ENCODE results near the gene FBN1. TPM values are rescaled to one million over a fixed set of nuclear protein-coding genes. Genes with fewer than 3 reads are reported as not detected.

Gene FBN1
- total RNA-seq, 1 experiment from 2014 or later: 1.1 TPM

DNA sequence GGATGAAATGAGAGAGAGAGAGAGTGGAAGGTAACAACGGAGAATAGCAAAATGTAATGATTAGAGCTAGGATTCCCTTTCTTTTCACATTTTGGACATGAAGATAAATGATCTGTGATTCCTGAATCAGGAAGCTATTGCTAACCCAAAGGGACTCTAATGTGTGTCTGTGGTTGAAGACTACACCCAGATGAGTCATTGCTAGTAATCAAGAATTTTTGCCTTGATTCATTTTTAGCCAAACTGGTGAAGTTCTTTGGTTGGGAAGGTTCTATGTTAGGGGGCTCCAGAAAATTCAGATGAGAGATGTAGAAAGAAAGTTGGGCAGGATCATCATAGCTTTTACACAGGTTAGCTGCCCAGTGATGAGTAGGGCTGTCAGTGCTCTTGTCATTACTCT is 197.9 kb downstream of the FBN1 start:
- BruUV-seq (replicated peaks): no TSS peak
- CTCF ChIA-PET: no interaction called here
- intact Hi-C loops (cut with micrococcal nuclease; ENCODE audit: unreplicated experiment): no loop called here
- H3K27me3 Mint-ChIP-seq (ENCODE audit: unreplicated experiment): no peaks in the 10 kb centered on the region
- no peak for DNase-seq
- no peak overlapping the region for H3K27ac Mint-ChIP-seq (ENCODE audit: unreplicated experiment)
- no peaks in the 10 kb centered on the region for H3K36me3 Mint-ChIP-seq (ENCODE audit: insufficient read depth, unreplicated experiment)
- no peak overlapping the region for H3K4me3 Mint-ChIP-seq (ENCODE audit: low read depth, unreplicated experiment)
- TF ChIP-seq, protein P1, sequence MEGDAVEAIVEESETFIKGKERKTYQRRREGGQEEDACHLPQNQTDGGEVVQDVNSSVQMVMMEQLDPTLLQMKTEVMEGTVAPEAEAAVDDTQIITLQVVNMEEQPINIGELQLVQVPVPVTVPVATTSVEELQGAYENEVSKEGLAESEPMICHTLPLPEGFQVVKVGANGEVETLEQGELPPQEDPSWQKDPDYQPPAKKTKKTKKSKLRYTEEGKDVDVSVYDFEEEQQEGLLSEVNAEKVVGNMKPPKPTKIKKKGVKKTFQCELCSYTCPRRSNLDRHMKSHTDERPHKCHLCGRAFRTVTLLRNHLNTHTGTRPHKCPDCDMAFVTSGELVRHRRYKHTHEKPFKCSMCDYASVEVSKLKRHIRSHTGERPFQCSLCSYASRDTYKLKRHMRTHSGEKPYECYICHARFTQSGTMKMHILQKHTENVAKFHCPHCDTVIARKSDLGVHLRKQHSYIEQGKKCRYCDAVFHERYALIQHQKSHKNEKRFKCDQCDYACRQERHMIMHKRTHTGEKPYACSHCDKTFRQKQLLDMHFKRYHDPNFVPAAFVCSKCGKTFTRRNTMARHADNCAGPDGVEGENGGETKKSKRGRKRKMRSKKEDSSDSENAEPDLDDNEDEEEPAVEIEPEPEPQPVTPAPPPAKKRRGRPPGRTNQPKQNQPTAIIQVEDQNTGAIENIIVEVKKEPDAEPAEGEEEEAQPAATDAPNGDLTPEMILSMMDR (IDR thresholded peaks at IDR 0.05; ENCODE audit: unreplicated experiment): no peak
- no peaks in the 10 kb centered on the region for H3K4me1 Mint-ChIP-seq (ENCODE audit: low read depth, unreplicated experiment)
- no peaks in the 10 kb centered on the region for H3K9me3 Mint-ChIP-seq (ENCODE audit: low read depth, unreplicated experiment)

DNA sequence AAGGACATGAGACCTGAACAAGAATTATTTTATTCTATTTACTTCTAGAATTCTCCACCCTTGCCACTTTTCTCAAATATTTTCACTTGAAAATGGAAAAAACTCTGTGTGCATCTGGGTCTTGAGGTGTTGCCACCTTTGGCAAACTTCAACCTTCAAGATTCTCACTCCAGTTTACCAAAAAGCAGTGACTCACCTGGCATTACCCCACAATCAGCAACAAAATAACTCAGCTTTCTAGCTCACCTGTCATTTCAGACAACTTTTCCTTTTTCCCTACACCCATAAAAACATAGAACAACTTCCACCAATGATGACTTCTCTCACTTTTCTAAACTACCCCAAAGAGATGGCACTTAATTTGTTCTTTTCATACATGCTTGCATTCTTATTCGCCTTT is 198.5 kb downstream of the FBN1 start:
- CTCF ChIA-PET: no interaction called here
- no peaks in the 10 kb centered on the region for H3K9me3 Mint-ChIP-seq (ENCODE audit: low read depth, unreplicated experiment)
- TF ChIP-seq, protein P1 (IDR thresholded peaks at IDR 0.05; ENCODE audit: unreplicated experiment): no peak
- H3K36me3 Mint-ChIP-seq (ENCODE audit: insufficient read depth, unreplicated experiment): no peaks in the 10 kb centered on the region
- H3K4me3 Mint-ChIP-seq (ENCODE audit: low read depth, unreplicated experiment): no peak overlapping the region
- BruUV-seq (replicated peaks): no TSS peak
- no peaks in the 10 kb centered on the region for H3K27me3 Mint-ChIP-seq (ENCODE audit: unreplicated experiment)
- DNase-seq: no peak
- intact Hi-C loops (cut with micrococcal nuclease; ENCODE audit: unreplicated experiment): no loop called here
- H3K4me1 Mint-ChIP-seq (ENCODE audit: low read depth, unreplicated experiment): no peaks in the 10 kb centered on the region
- H3K27ac Mint-ChIP-seq (ENCODE audit: unreplicated experiment): no peak overlapping the region

DNA sequence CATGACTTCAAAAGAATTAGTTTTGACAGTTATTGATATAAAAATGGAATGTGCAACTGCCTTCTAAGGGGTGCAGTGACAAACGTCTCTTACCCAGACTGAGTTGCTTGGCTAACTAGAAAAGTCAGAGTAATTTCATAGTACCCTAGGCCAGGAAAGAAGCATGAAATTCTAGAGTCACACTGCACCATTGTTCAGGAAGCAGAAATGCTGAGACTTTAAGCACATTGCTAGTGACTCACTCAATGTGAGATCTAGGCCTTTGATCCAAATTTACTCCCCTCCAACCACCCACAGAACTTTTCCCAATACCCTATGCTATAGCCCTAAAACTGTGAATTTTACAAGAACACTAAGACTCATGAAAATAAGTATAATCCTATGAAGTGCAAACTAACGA is 203.5 kb downstream of the FBN1 start:
- DNase-seq: no peak
- no peak overlapping the region for H3K27ac Mint-ChIP-seq (ENCODE audit: unreplicated experiment)
- BruUV-seq (replicated peaks): no TSS peak
- no peaks in the 10 kb centered on the region for H3K4me1 Mint-ChIP-seq (ENCODE audit: low read depth, unreplicated experiment)
- intact Hi-C loops (cut with micrococcal nuclease; ENCODE audit: unreplicated experiment): no loop called here
- TF ChIP-seq, protein P1 (IDR thresholded peaks at IDR 0.05; ENCODE audit: unreplicated experiment): no peak
- no peak overlapping the region for H3K4me3 Mint-ChIP-seq (ENCODE audit: low read depth, unreplicated experiment)
- no peaks in the 10 kb centered on the region for H3K27me3 Mint-ChIP-seq (ENCODE audit: unreplicated experiment)
- H3K36me3 Mint-ChIP-seq (ENCODE audit: insufficient read depth, unreplicated experiment): no peaks in the 10 kb centered on the region
- CTCF ChIA-PET: no interaction called here
- no peaks in the 10 kb centered on the region for H3K9me3 Mint-ChIP-seq (ENCODE audit: low read depth, unreplicated experiment)

DNA sequence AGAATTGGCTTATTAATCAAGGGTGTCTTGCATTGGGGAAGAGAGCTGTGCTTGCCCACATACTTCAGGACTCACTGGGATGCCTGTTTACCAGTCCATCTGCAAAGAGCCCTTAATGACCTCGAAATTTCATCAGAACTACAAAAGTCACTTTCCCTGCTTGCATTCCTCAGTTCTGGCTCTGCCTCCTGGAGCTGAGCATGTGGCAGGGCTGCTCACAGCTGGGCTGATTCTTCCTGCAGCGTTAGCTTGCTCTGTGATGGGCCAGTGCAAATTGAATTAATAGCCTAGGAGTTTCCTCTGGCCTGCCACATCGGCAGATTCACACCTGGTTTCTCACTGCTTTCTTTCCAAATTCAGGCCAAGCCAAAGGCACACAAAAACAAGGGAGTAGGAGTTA is 205.4 kb downstream of the FBN1 start:
- Mint-ChIP-seq H3K4me1 (ENCODE audit: low read depth, unreplicated experiment) (no peaks in the 10 kb centered on the region), H3K27me3 (ENCODE audit: unreplicated experiment) (no peaks in the 10 kb centered on the region), H3K27ac (ENCODE audit: unreplicated experiment) (no peak overlapping the region), H3K36me3 (ENCODE audit: insufficient read depth, unreplicated experiment) (no peaks in the 10 kb centered on the region), H3K4me3 (ENCODE audit: low read depth, unreplicated experiment) (no peak overlapping the region), H3K9me3 (ENCODE audit: low read depth, unreplicated experiment) (no peaks in the 10 kb centered on the region)
- CTCF ChIA-PET: no interaction called here
- DNase-seq: no peak
- intact Hi-C loops (cut with micrococcal nuclease; ENCODE audit: unreplicated experiment): no loop called here
- no TSS peak for BruUV-seq (replicated peaks)
- TF ChIP-seq, protein P1 (IDR thresholded peaks at IDR 0.05; ENCODE audit: unreplicated experiment): no peak

- TF ChIP-seq, protein P1 (IDR thresholded peaks at IDR 0.05; ENCODE audit: unreplicated experiment): no peak
- no TSS peak for BruUV-seq (replicated peaks)
- Mint-ChIP-seq H3K4me3 (ENCODE audit: low read depth, unreplicated experiment) (no peak overlapping the region), H3K4me1 (ENCODE audit: low read depth, unreplicated experiment) (no peaks in the 10 kb centered on the region), H3K27ac (ENCODE audit: unreplicated experiment) (no peak overlapping the region), H3K27me3 (ENCODE audit: unreplicated experiment) (no peaks in the 10 kb centered on the region), H3K9me3 (ENCODE audit: low read depth, unreplicated experiment) (no peaks in the 10 kb centered on the region), H3K36me3 (ENCODE audit: insufficient read depth, unreplicated experiment) (no peaks in the 10 kb centered on the region)
- CTCF ChIA-PET: no interaction called here
- no peak for DNase-seq
- intact Hi-C loops (cut with micrococcal nuclease; ENCODE audit: unreplicated experiment): no loop called here
These were observed 208.3 kb downstream of the FBN1 start for GRCh38 chr15:48437178-48437577.
